Peyer's patch (tissue), 4 donors: ENCODE measurements around the gene MKNK2. TPM values are rescaled to one million over a fixed set of nuclear protein-coding genes. Genes with fewer than 3 reads are reported as not detected.

Source experiments
- DNase-seq, 3 donors: peaks; one replicate each; pipeline ENCODE4 v3.0.0-alpha.2; 2017 to 2019
- H3K27ac ChIP-seq, 4 donors: fragments of 200-600 bp; sonication (generic); one replicate each; pipeline ENCODE4 v1.5.1; 2016 to 2019
- H3K27me3 ChIP-seq, 2 donors: fragments of 200-600 bp; sonication (generic); one replicate each; pipeline ENCODE4 v1.5.1; 2019
- H3K36me3 ChIP-seq, 3 donors: fragments of 200-600 bp; sonication (generic); one replicate each; pipeline ENCODE4 v1.5.1; 2016 to 2019
- H3K4me1 ChIP-seq, 4 donors: fragments of 200-600 bp; sonication (generic); one replicate each; pipeline ENCODE4 v1.5.1; 2016 to 2019
- H3K4me3 ChIP-seq, 4 donors: fragments of 200-600 bp; sonication (generic); 1 replicate in 3 of 4; 2 replicates in 1 of 4; pipeline ENCODE4 v1.5.1; 2016 to 2019; ENCODE audit warnings: mild to moderate bottlenecking in 1 of 4
- H3K9me3 ChIP-seq, 4 donors: fragments of 200-600 bp; sonication (generic); one replicate each; pipeline ENCODE4 v1.5.1; 2016 to 2019; ENCODE audit warnings: mild to moderate bottlenecking in 1 of 4
- POLR2A ChIP-seq, 2 donors: fragments of 450-650 bp; IDR thresholded peaks; one replicate each; pipeline ENCODE4 v1.5.1; 2017; ENCODE audit warnings: antibody characterized with exemption in 2 of 2, mild to moderate bottlenecking in 2 of 2, moderate library complexity in 2 of 2
- total RNA-seq, 4 donors: library from RNA; depleted of rRNA; stranded (reverse); fragments of >200 nt; gene quantifications; one replicate each; pipeline ENCODE4 v1.1.0, GENCODE V29; 2016
- TF ChIP-seq, protein P1 (sequence below), 6 experiments: fragments of 450-650 bp in 4 of 6; fragments of 200-600 bp in 2 of 6; sonication (generic) in 1 of 6; IDR thresholded peaks; one replicate each; pipeline ENCODE4 v1.5.1; 2017 to 2019; ENCODE audit warnings: antibody characterized with exemption in 6 of 6, mild to moderate bottlenecking in 3 of 6, moderate library complexity in 1 of 6

MKNK2 gene
- total RNA-seq, 4 donors from 2014 or later, result 119 to 253 (median 192) TPM

DNA sequence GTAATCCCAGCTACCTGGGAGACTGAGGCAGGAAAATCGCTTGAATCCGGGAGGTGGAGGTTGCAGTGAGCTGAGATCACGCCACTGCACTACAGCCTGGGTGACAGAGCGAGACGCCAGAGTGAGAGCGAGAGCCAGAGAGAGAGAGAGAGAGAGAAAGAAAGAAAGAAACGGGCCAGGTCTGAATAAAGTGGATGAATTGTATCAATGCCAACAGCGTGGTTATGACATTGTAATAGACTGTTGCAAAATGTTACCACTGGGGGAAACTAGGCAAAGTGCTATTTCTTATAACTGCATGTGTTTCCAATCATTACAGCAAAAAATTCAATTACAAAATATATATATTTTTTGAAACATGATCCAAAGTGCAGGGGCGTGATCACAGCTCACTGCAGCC is 23.7 kb downstream of the MKNK2 start:
- TF ChIP-seq, protein P1, sequence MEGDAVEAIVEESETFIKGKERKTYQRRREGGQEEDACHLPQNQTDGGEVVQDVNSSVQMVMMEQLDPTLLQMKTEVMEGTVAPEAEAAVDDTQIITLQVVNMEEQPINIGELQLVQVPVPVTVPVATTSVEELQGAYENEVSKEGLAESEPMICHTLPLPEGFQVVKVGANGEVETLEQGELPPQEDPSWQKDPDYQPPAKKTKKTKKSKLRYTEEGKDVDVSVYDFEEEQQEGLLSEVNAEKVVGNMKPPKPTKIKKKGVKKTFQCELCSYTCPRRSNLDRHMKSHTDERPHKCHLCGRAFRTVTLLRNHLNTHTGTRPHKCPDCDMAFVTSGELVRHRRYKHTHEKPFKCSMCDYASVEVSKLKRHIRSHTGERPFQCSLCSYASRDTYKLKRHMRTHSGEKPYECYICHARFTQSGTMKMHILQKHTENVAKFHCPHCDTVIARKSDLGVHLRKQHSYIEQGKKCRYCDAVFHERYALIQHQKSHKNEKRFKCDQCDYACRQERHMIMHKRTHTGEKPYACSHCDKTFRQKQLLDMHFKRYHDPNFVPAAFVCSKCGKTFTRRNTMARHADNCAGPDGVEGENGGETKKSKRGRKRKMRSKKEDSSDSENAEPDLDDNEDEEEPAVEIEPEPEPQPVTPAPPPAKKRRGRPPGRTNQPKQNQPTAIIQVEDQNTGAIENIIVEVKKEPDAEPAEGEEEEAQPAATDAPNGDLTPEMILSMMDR (IDR thresholded peaks at IDR 0.05), result no peak
- TF ChIP-seq POLR2A (IDR thresholded peaks at IDR 0.05), result no peak
- peak overlapping the region in 2 of 4 donors; percentile 15 to 42 for H3K27ac ChIP-seq
- H3K4me1 ChIP-seq, result peaks cover 5 to 34% (median 10%) of the 10 kb centered on the region in 4 donors
- H3K36me3 ChIP-seq, result no peaks in the 10 kb centered on the region
- no peaks in the 10 kb centered on the region for H3K27me3 ChIP-seq
- no peak overlapping the region for H3K4me3 ChIP-seq
- DNase-seq, result no peak
- no peaks in the 10 kb centered on the region for H3K9me3 ChIP-seq

DNA sequence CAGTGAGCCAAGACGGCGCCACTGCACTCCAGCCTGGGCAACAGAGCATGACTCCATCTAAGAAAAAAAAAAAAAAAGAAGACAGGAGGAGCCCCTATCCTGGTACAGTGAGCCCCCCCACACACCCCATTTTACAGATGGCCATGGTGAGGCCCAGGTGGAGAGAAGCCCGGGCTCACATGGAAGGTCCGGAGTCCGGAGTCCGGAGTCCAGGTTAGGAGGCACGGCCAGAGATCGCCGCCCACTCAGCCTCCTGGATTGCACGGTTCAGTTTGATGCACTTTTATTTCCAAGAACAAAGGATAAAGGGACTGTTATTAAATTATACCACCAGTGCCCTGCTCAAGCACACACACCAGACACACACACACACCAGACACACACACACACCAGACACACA is 24.3 kb downstream of the MKNK2 start:
- peak overlapping the region in 2 of 4 donors; percentile 15 to 42 for H3K27ac ChIP-seq
- TF ChIP-seq POLR2A (IDR thresholded peaks at IDR 0.05), result no peak
- TF ChIP-seq, protein P1 (IDR thresholded peaks at IDR 0.05), result no peak
- H3K4me3 ChIP-seq, result no peak overlapping the region

DNA sequence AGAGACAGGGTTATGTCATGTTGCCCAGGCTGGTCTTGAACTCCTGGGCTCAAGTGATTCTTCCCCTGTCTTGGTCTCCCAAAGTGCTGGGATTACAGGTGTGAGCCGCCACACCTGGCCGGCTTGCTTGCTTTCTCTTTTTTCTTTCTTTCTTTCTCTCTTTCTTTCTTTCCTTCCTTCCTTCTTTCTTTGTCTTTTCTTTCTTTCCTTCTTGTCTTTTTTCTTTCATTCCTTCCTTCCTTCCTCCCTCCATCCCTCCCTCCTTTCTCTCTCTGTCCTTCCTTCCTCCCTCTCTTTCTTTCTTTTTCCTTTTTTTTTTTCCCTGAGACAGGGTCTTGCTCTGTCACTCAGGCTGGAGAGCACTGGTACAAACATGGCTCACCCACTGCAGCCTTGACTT is 28.8 kb downstream of the MKNK2 start:
- no peaks in the 10 kb centered on the region for H3K36me3 ChIP-seq
- no peak for DNase-seq
- no peak overlapping the region for H3K4me3 ChIP-seq
- no peaks in the 10 kb centered on the region for H3K27me3 ChIP-seq
- H3K4me1 ChIP-seq, result peaks cover 0 to 23% (median 0%) of the 10 kb centered on the region in 4 donors
- no peak for TF ChIP-seq POLR2A (IDR thresholded peaks at IDR 0.05)
- TF ChIP-seq, protein P1 (IDR thresholded peaks at IDR 0.05), result no peak
- peak overlapping the region in 1 of 4 donors; percentile 84 for H3K27ac ChIP-seq
- H3K9me3 ChIP-seq, result no peaks in the 10 kb centered on the region

More for the DNA sequence above, 24.3 kb downstream of the MKNK2 start:
- H3K4me1 ChIP-seq, result peaks cover 1 to 29% (median 4%) of the 10 kb centered on the region in 4 donors
- no peaks in the 10 kb centered on the region for H3K36me3 ChIP-seq
- DNase-seq, result peak in 2 of 3 donors; percentile 71 to 80
- no peaks in the 10 kb centered on the region for H3K27me3 ChIP-seq
- no peaks in the 10 kb centered on the region for H3K9me3 ChIP-seq

DNA sequence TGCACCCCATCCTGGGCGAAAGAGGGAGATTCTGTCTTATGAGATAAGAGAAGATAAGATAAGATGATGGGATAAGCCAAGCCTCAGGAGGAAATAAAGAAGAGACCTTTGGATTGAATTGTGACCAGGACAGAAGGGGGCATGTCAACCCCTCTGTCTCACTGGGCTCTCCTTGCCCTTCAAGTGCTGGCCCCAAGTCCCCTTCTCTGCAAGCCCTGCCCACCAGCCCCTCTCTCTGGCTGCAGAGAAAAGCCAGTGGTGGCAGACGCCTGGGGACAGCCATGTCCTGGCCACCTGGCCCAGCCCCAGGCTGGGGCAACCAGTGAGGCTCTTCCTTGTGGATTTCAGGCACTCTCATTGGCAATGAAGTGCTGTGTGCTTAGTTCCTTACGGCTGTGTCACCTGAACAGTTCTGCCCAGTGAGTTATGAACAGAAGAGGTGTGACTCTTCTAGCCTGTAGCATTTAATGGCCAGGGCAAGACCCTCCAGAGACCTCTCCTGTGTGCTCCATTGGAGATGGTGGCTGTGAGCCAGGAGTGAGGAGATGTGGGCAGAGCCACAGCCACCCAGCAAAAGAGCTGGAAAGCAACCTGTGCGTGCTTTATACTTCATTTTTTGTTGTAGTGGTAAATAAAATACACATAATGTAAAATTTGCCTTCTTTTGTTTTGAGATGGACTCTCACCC is 29.4 kb downstream of the MKNK2 start:
- H3K4me3 ChIP-seq, result no peak overlapping the region
- H3K27me3 ChIP-seq, result no peaks in the 10 kb centered on the region
- no peaks in the 10 kb centered on the region for H3K9me3 ChIP-seq
- peak in 1 of 3 donors; percentile 73 for DNase-seq
- peak overlapping the region in 3 of 4 donors; percentile 54 to 85 (median 84) for H3K27ac ChIP-seq
- peak in 1 of 2 donors; percentile 22 for TF ChIP-seq POLR2A (IDR thresholded peaks at IDR 0.05)
- TF ChIP-seq, protein P1 (IDR thresholded peaks at IDR 0.05), result peak in 1 of 6 experiments; percentile 10
- no peaks in the 10 kb centered on the region for H3K36me3 ChIP-seq
- peaks cover 0 to 18% (median 0%) of the 10 kb centered on the region in 4 donors for H3K4me1 ChIP-seq

DNA sequence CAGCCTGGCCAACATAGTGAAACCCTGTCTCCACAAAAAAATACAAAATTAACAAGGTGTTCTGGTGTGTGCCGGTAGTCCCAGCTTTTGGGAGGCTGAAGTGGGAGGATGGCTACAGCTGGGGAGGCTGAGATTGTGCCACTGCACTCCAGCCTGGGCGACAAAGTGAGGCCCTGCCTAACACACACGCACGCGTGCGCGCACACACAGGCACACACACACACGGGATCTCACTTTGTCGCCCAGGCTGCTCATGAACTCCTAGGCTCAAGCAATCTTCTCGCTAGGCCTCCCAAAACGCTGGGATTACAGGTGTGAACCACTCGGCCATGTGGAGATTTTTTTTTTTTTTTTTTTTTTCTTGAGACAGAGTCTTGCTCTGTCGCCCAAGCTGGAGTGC is 32.3 kb downstream of the MKNK2 start:
- no peaks in the 10 kb centered on the region for H3K9me3 ChIP-seq
- no peaks in the 10 kb centered on the region for H3K27me3 ChIP-seq
- H3K4me1 ChIP-seq, result peaks cover 0 to 37% (median 9%) of the 10 kb centered on the region in 4 donors
- DNase-seq, result no peak
- no peak overlapping the region for H3K27ac ChIP-seq
- H3K4me3 ChIP-seq, result no peak overlapping the region
- no peaks in the 10 kb centered on the region for H3K36me3 ChIP-seq
- TF ChIP-seq, protein P1 (IDR thresholded peaks at IDR 0.05), result no peak
- no peak for TF ChIP-seq POLR2A (IDR thresholded peaks at IDR 0.05)
